GOT3 (cell line): ENCODE results near the gene STN1.
A peak's percentile ranks its signal among the peaks of the same experiment; 100 is the strongest.

ENCODE experiments used
- DNase-seq: peaks from one replicate; lab custom pipeline; 2025; ENCODE audit warnings: mixed read lengths; lab: John Stamatoyannopoulos, UW

The STN1 gene

GRCh38 chr10:103929381-103929921 is 11.5 kb upstream of the STN1 start:
- no peak for DNase-seq

- DNase-seq = no peak
Observed at GRCh38 chr10:103928784-103929183, 10.8 kb upstream of the STN1 start.

- no peak for DNase-seq
Observed at GRCh38 chr10:103926722-103927319, 8.8 kb upstream of the STN1 start.

GRCh38 chr10:103925591-103925990 is 7.6 kb upstream of the STN1 start:
- DNase-seq = no peak

GRCh38 chr10:103923502-103923901 is 5.5 kb upstream of the STN1 start:
- DNase-seq = no peak

- no peak for DNase-seq
Observed at GRCh38 chr10:103922659-103923058, 4.7 kb upstream of the STN1 start.

- DNase-seq = no peak
Observed at GRCh38 chr10:103921750-103922195, 3.8 kb upstream of the STN1 start.

- no peak for DNase-seq
Observed at GRCh38 chr10:103921248-103921647, 3.3 kb upstream of the STN1 start.

- DNase-seq = no peak
Observed at GRCh38 chr10:103919648-103920025, 1.7 kb upstream of the STN1 start.

- no peak for DNase-seq
Observed at GRCh38 chr10:103917302-103918052, 507 bp downstream of the STN1 start.

GRCh38 chr10:103916876-103917275 is 1.1 kb downstream of the STN1 start:
- no peak for DNase-seq

GRCh38 chr10:103916254-103916653 is 1.7 kb downstream of the STN1 start:
- DNase-seq = no peak

- DNase-seq = no peak
Observed at GRCh38 chr10:103915796-103916195, 2.2 kb downstream of the STN1 start.

- DNase-seq = no peak
Observed at GRCh38 chr10:103912759-103913158, 5.2 kb downstream of the STN1 start.

GRCh38 chr10:103911021-103911459 is 6.9 kb downstream of the STN1 start:
- no peak for DNase-seq

- no peak for DNase-seq
Observed at GRCh38 chr10:103910442-103911012, 7.5 kb downstream of the STN1 start.

- no peak for DNase-seq
Observed at GRCh38 chr10:103905441-103905840, 12.5 kb downstream of the STN1 start.

- DNase-seq = no peak
Observed at GRCh38 chr10:103901299-103901698, 16.7 kb downstream of the STN1 start.

GRCh38 chr10:103899312-103899711 is 18.7 kb downstream of the STN1 start:
- DNase-seq = no peak

- DNase-seq = no peak
Observed at GRCh38 chr10:103897241-103897774, 20.7 kb downstream of the STN1 start.

- DNase-seq = no peak
Observed at GRCh38 chr10:103896225-103896624, 21.8 kb downstream of the STN1 start.

- DNase-seq = peak; percentile 8
Observed at GRCh38 chr10:103895411-103896186, 22.4 kb downstream of the STN1 start.
